Ramos (cell line): Measurements from ENCODE around the gene PCCA.
"Not testable (repeated sequence)": the region's sequence is repeated elsewhere in the genome, so short reads cannot be mapped to it uniquely, and the experiment has no call there.

Experiments used
- in situ Hi-C: fragments of 300-500 bp; cut with MboI; formaldehyde crosslinking; loops from one replicate; pipeline ENCODE4 v1.14.3; 2022; ENCODE audit warnings: low sequenced_read_pairs; ENCODE audit not compliant: unreplicated experiment

PCCA gene

DNA sequence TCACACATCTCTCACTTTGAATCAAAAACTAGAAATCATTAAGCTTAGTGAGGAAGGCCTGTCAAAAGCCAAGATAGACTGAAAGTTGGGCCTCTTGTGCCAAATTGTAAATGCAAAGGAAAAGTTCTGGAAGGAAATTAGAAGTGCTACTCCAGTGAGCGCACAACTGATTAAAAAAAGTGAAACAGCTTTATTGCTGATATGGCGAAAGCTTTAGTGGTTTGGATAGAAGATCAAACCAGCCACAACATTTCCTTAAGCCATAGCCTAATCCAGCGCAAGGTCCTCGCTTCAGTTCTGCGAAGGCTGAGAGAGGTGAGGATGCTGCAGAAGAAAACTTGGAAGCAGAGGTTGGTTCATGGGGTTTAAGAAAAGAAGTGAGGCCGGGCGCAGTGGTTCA lies 7.6 kb downstream of the PCCA start:
- in situ Hi-C loops: no loop called here

DNA sequence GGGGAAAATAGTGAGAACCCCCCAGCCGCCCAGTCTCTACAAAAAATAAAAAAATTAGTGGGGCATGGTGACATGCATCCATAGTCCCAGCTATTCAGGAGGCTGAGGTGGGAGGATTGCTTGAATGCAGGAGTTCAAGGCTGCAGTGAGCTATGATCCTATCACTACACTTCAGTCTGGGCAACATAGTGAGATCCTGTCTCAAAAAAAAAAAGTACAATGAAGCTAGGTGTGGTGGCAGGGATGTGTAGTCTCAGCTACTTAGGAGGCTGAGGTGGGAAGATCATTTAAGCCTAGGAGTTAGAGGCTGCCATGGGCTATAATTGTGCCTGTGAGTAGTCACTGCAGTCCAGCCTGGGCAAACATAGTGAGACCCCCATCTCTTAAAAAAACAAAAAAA lies 8.9 kb downstream of the PCCA start:
- in situ Hi-C loops: no loop called here

DNA sequence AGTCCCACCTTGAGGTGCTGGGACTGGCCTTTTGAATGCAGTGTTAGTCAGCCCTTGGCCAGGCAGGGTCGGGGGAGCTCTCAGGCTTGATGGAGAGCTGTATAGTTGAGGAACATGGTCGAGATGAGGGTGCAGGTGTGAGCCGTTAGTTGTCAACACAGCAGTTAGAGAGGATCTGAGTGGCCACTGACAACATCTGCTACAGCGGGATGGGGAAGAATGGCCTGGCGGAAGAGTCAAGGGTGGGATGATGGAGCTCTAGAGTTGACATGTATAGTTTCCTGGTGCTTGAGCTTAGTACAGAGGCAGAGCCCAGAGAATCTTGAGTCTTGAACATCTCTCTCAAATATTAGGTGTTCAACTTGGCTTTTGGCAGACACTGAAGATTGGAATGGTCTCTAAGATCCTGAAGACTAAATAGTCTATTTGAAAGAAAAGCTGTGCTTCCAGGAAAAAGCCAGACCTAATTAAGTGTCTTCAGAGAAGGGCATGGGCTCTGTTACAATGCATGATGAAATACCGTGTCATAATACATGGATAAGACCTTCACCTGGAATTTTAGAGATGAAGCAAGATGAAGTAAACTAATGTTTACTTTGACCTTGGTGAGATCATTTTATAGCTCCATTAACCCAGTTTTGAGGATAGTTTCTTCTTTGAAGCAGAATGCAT lies 9.7 kb downstream of the PCCA start:
- in situ Hi-C loops: no loop called here

DNA sequence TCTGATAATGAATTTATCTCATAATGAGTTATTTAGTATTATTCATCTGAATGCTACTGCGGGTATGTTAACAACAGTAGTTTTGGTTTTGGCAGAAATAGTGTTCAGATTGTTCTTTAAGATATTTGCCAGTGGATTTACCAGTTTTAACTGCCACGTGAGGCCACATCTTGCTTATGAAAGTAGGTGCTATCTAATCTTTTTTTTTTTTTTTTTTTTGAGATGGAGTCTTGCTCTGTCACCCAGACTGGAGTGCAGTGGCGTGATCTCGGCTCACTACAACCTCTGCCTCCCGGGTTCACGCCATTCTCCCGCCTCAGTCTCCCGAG lies 10.2 kb downstream of the PCCA start:
- in situ Hi-C loops: not testable (repeated sequence)

DNA sequence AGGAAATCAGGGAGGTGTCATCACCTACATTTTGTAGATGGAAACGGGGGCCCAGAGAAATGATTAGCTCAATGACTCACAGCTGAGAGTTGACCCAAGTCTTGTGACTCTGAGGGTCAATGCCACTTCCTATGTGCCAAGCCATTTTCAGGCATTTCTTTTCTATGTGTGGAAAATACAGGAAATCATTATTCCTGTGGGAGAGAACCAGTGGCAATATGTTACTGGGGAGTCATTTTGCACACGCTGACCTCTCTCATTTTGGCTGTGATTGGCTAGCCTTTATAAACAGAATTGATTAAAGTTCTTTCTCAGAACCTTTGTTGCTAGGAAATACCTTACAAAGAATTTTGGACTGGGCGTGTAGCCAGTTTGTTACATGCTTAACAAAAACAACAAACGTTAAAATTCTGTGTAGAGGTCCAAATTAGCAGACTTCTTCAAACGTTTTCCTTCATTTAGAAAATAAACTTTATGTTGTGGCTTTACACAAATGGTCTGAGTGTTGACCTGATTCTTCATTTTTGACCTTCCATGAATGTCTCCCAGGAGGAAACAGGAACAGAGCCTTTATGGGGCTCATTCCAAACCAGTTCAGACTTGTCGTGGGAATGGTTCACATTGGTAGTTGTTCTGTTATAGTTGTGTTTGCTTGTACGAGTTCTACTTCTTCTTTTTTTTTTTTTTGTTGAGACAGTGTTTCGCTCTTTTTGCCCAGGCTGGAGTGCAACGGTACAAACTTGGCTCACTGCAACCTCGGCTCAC lies 11.4 kb downstream of the PCCA start:
- in situ Hi-C loops: no loop called here

DNA sequence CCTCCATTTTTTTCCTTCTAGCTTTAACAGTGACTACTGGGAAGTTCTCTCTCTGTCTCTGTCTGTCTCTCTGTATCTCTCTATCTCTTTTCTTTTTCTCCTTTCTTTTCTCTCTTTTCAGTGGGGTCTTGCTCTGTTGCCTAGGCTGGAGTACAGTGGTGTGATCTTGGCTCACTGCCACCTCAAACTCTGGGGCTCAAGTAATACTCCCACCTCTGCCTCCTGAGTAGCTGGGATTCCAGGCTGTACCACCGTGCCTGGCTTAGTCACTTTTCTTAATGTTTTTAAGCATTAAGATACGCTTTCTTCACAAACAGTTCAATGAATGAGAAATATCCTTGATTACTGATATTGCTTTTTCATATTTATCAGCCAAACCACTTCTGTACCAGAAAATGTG lies 13.1 kb downstream of the PCCA start:
- in situ Hi-C loops: no loop called here

DNA sequence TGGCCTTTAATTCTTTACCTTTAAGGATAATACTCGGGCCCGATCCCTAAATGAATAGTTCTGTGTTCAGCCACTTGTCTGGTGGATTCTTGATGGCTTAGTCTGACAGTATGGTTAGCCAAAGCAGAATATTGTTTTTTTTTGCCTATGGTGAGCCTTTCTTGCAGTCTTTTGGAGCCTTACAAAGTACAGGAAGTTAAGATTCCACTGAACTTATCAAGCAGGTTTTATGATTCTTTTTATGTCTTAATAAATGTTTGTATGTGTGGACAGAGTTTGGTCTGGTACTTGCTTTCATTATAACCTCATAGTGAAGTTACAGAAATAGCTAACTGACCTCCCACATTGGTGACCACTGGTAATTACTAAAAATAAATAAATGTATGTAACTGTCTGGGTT lies 17.1 kb downstream of the PCCA start:
- in situ Hi-C loops: no loop called here

DNA sequence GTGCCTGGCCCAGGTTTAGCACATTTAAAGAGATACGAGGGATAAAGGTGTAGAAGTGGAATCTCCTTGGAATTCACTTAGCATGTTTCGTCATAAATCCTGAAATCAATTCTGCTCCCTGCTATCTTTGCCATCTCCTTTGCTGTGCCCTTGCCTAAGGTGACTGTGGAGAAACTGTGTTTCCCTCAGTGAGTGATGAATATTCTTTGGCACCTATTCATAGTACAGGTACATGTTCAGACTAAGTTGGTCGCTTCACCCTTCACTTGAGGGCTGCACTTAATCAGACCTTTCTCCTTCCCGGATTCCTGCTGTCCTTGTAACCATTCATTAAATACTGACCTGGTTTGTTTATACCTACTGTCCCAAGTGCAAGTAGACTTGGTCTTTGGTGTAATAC lies 17.8 kb downstream of the PCCA start:
- in situ Hi-C loops: no loop called here

DNA sequence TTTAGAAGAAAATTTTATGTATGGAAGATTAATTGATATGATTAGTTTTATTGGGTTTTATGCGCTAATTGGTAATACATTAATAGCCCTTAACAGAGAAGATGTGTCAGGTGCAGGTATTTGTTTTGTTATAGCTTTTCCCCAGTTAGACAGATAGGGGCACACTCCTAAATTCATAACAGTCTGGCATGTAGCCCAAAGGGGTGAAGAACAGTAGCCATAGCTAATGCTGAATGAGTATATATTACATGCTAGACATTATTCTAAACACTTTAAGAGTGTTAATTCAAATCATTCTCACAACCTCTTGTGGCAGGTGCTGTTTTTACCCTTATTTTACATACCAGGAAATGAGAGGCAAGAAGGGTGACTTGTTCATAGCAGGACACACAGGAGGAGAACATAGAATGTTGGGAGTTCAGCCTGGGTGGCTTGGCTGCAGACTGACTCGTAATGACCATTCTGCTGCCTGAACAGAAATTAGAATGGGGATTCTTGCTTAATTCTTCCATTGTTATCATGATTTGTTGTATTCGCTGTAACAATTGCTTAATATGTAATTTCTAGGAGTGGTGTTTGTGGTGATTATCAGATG lies 20.1 kb downstream of the PCCA start:
- in situ Hi-C loops: no loop called here

DNA sequence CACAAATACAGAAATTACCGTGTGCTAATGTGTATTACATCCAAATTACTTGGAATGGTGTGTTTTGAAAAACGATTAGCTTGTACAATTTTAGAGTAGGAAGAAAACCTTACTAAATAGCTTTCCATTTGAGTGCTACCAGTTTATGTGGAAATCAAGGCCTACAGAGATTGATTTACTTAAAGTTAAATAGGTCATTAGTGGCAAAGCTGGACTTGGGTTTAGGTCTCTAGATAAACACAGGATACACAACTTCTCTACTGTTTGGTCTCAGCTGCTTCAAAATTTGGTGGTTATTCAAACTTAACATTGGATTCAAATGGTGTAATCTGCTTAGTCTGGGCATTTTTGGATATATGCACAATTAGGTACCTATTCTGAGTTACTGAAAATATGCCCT lies 21.4 kb downstream of the PCCA start:
- in situ Hi-C loops: no loop called here

DNA sequence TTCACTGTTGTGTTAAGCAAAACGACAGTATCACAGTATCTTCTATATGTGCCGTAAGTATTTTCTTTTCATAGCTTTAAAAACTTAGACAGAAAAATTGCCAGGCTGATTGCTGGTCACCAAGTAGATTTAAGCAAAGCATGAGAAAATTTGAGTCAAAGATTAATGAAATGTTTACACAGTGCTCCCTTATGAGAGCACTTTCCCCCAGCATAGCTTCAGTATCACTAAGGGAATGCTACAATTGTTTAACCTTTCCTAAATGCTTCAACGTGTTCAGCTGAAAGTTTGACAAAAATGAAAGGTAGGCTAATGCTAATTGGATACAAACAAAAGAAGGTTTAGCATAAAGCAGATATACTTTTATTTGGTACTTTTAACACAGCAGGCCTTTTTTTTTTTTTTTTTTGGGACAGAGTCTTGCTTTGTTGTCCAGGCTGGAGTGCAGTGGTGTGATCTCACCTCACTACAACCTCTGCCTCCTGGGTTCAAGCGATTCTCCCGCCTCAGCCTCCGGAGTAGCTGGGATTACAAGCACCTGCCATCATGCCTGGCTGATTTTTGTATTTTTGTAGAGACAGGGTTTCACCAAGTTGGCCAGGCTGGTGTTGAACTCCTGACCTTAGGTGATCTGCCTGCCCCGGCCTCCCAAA lies 23.4 kb downstream of the PCCA start:
- in situ Hi-C loops: no loop called here

DNA sequence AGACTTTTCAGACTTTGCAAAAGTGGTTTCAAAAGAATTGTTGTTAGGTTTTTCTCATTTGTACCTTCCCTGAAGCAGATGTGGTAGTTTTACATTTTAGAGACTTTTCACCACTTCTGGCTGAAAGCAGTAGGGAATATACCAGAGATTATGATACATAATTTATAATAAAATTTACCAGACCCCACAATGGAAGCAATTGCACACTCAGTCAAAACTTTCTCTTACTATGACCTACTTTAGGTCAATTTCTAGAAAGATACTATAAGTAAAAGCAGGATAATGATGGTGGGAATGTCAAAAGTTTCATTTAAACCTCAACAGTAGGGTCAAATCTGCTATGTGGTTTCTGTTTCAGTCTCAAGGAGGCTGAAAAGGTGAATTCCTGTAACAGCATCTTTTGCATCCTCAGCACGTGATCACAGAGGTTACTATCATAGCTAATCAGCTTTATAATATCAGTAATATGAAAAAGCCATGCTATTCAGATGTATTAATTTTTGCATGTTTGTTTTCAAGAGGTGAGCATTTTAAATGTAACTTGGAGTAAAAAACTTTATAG lies 26.9 kb downstream of the PCCA start:
- in situ Hi-C loops: no loop called here

DNA sequence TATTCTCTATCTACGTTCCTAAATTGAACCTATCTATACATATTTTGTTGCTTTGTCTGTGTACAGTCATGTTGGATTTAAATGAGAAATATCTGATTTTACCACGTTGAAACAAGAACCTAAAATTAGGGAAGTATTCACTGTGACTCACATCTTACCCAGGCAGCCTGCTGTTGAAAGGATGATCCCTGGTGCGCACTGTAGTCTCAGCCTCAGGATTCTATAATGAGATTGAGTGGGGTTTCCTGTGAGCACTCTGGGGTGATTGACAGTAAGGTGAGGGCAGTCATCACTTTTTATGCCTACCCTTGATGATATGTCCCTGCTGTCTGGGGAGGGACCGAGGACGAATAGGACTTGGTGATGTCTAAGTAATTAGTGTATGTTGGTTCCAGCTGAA lies 35.4 kb downstream of the PCCA start:
- in situ Hi-C loops: no loop called here

DNA sequence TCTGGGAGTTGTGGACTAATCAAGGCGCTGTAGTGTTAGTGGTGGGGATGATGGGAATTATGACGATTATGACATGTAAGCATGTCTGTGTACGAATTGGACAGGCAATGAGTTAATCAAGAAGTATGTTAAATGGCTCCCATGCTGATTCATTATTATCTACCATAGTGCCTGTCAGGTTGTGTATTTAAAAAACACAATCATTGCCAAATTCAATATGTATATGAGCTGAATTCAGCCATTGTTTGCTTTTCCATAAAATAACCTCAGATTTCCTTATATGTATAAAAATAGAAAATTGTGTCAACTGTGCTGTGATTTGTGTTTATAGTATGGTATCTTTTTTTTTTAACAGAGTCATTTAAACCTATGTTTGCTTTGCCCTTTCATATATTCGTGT lies 37.1 kb downstream of the PCCA start:
- in situ Hi-C loops: no loop called here

DNA sequence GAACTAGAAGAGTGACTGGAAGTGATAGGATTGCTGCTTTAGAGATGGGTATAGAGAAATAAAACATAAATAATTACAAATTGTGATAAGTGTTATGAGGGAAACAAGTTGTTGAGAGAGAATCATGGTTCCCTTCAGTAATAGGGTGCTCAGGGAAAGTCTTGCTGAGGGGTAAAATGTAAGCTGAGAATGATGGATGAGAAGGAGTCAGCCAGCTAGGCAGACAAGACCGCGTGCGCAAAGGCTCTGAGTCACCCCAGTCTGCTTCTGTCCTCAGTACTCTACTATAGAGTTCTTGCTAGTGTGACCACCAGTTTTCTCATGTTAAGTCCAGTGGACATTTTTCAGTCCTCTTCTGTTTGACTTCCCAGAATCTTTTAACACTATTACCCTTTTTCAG lies 39.5 kb downstream of the PCCA start:
- in situ Hi-C loops: no loop called here

DNA sequence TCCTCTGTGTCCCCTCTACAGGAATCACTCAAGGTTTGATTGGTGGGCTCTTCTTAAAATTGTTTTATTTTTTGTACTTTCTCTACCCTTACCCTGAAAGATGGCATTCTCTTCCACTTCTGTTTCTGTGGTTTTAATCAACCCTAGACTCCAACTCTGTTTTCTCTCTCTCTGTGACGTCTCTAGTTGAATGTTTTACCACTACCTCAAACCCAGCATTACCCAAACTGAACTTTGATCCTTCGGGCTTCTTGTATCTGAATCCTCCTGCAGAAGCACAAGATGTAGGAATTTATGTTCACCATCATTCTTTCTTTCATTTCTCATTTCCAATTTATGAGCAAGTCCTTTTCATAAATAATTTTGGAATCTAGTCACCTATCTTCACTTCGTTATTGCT lies 39.9 kb downstream of the PCCA start:
- in situ Hi-C loops: no loop called here

DNA sequence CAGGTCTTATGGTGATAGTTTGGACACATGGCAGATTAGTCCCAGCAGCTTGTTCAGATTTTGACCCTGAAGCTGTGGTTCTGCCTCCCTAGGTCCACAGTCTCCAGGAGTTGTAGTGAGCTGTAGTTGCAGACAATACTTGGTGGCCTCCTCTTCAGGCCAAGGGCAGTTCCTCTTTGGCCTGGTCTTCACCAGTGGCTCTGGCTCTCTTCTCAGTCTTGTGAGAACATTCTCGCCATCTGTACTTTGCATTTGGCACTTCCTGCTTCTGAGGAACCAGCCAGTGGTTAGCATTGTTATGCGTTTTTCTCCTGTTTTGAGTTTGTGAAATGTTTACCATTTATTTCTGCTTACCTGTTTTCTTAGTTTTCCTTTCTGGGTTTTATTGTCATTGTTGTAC lies 40.7 kb downstream of the PCCA start:
- in situ Hi-C loops: no loop called here

DNA sequence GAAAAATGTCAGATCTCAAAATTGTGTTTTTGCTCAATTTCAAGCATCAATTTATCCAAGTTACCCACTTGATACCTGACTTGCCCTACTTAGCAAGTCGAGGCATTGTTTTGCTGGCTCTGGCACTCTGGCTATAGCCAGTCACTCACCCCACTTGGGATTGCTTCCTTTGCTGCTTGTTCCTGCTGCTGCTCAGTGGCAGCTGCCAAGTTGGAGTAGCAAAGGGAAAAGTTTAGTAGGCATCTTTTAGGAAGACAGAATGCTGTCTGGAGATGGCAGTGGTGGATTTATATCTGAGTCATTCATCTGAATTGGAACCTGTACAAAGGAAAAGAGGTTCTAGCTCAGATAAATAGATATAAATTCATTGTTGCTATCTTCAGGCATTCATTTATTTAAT lies 41.2 kb downstream of the PCCA start:
- in situ Hi-C loops: no loop called here

DNA sequence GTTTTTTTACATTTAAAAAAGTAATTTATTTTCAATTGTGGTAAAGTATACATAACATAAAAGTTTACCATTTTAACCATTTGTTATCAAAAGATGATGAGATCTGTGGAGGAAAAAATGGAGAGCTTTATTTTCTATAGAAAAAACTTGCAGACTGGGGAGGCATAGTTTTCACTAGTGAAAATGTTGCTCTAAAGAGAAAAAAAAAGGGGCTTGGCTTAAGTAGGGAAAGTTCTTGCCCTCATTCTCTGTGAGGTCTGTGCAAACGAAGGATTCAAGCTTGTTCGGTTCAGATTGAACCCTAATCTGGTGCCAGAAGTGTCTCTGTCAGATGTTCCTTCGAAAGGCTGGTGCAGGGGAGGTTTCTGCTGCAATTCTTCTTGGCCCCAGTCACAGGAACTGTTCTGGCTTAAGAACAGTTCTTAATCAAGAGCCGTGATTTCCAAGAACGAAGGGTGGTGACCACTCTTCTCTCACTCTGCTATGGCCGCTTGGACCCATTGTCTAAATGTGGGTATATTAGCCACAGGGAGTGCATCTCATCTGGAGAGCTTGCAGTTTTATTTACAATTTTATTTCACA lies 42.1 kb downstream of the PCCA start:
- in situ Hi-C loops: no loop called here

DNA sequence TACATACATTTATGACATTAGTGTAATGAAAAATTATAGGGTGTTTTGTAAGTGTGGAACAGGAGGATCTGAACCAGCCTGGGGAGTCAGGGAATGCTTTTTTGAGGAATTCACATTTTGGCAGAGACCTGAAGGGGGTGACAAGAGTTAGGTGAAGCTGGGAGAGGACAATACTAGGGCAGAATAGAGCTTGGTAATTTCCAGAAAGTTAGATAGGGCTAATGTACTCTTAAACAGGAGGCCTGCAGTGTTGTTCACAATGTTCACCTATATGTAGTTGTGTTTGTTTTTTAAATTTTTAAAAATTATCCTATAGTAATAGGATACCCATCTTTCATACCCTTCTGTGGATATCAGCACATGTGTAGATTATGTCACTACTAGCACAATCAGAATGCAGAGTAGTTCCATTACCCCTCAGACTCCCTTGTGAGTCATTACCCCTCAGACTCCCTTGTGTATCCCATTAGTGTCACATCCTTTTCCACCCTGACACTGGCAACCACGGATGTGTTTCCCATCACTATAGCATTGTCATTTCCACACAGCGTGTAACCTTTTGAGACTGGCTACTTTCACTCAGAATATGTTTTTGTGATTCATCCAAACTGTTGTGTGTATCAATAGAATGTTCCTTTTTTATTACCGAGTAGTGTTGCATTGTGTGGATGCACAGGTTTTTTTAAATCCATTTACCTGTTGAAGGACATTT lies 43.1 kb downstream of the PCCA start:
- in situ Hi-C loops: no loop called here
